Measurements from ENCODE around the gene ZFP1.

The ZFP1 gene

DNA sequence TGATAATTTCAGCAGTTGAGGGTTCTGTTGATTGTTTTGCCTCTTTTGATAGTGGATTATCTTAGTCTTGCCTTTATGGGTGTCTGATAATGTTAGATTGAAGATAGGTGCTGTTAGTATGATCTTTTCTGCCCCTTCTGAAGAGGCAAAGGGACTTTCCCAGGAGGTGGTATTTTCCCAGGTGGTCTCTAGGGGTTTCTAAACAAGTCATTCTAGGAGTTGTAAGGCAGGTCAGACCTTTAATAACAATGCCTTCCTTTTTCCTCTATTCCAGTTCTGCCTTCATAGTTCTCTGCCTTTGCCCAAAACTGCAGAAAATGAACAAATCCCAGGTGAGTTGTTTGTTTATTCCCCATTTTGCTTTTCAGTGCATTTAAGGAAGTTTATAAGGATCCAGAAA lies 4.3 kb downstream of the ZFP1 start:
- no peak for DNase-seq (ENCODE audit: low read depth in 2 of 2)

DNA sequence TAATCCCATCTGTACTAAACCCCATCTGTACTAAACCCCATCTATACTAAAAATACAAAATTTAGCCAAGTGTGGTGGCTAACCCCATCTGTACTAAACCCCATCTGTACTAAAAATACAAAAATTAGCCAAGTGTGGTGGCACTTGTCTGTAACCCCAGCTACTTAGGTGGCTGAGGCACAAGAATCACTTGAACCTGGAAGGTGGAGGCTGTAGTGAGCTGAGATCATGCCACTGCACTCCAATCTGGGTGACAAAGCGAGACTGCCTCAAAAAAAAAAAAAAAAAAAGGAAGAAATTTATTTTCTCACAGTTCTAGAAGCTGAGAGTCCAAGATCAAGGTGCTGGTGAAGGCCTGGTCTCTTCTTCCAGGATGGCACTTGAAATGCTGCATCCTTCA lies 12.1 kb downstream of the ZFP1 start:
- DNase-seq (ENCODE audit: low read depth in 2 of 2), result no peak

DNA sequence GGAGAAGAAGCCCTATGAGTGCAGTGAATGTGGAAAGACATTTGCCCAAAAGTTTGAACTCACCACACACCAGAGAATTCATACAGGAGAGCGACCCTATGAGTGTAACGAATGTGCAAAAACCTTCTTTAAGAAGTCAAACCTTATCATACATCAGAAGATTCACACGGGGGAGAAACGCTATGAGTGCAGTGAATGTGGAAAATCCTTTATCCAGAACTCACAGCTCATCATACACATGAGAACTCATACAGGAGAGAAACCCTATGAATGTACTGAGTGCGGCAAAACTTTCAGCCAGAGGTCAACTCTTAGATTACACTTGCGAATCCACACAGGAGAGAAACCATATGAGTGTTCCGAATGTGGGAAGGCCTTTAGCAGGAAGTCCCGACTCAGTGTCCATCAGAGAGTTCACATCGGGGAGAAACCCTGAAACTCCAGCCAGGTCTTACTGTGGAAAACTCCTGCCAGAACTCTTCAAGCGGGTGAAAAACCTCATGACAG lies 21.6 kb downstream of the ZFP1 start:
- DNase-seq (ENCODE audit: low read depth in 2 of 2), result no peak

DNA sequence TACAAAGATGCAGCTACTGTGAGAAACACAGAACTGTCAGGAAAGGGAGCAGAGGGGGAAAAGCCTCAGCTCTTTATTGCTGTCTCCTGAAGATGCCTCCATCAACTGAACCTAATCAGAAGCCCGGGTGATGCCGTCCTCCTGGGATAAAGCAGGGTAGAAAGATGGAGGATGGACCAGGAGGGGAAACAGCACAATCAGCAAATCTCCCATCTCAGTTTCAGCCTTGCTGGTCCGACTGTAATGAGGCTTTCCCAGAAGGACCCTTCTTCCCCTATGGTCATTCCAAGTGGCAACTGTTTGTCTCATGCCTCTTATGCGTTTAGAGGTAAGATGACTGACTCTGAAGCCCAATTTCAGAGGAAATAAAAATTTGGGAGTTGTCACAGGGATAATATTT lies 24.3 kb downstream of the ZFP1 start:
- DNase-seq (ENCODE audit: low read depth in 2 of 2), result no peak

DNA sequence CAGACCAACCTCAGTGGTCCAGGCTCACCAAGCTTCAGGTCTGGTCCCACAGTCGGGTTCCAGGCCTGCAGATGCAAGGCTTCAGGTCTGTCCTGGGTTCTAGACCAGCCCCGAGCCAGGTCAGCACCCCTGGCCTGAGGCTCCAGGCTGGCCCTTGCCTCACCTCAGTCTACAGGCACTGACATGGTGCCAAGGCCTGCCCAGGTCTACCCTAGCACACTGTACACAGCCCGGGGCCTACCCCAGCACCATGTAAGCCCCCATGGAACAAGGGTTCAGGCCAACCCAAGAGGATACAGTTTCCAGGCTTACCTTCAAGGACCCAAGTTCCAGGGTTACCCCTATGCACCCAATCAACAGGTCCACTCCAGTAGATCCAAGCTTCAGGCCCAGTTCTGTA lies 26.8 kb downstream of the ZFP1 start:
- no peak for DNase-seq (ENCODE audit: low read depth in 2 of 2)

DNA sequence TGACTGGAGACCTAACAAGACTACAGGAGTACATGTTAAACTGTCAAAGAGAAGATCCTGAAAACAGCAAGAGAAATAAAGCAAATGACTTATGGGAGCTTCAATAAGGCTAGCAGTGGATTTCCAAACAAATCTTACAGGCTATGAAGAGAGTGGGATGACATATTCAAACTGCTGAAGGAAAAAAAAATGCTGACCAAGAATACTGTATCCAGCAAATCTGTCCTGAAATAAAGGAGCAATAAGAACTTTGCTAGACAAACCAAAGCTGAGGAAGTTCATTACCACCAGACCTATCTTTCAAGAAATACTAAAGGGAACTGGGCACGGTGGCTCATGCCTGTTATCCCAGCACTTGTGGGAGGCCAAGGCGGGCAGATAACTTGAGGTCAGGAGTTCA lies 28.6 kb downstream of the ZFP1 start:
- no peak for DNase-seq (ENCODE audit: low read depth in 2 of 2)

DNA sequence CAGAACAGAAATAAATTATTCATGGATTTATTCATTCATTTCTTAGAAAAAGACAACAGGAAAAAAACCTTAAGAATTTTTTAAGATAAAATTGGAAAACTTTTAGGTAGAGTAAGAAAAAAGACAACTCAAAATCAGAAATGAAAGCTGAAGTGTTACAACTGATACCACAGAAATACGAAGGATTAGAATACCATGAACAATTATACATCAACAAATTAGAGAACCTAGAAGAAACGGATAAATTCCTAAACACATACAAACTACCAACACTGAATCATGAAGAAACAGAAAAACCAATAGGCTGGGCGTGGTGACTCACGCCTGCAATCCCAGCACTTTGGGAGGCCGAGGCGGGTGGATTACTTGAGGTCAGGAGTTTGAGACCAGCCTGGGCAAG lies 30.9 kb downstream of the ZFP1 start:
- no peak for DNase-seq (ENCODE audit: low read depth in 2 of 2)

DNA sequence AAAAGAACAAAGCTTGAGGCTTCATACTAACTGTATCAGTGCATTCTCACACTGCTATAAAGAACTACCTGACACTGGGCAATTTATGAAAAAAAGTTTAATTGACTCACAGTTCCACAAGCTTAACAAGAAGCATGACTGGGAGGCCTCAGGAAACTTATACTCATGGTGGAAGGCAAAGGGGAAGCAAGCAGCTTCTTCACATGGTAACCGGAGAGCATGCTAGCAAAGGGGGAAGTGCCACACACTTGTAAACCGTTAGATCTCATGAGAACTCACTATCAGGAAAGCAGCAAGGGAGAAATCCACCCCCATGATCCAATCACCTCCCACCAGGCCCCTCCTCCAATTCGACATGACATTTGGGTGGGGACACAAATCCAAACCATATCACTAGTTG lies 33.3 kb downstream of the ZFP1 start:
- no peak for DNase-seq (ENCODE audit: low read depth in 2 of 2)

DNA sequence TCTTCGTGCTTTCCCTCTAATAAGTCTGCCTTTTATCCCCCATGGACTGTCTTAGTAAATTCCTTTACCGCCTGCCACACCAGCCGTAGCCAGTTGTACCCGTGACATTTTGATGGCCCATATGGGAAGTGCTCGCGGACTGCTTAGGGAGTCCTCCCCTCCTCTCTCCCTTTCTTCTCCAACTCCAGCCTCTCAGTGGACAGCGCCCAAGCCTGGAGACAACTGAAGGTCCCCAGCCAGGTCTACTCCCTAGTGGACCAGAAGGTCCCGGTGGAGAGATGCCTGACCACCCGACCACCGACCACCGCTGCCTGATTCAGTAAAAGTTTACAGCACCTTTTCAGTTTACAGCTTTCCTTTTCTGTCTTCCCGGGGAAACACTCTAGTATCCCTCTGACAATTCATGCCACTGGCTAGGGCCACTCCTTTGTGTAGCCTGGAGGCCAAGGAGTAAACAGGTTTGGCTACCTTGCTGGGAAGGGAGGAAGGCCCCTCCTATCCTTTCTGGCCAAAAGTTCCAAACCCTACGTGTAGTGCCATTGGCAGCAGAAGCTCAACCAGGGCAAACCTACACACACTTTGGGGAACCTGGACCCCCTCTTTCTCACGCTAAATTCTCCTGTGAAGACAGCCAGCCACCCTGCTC lies 40.6 kb downstream of the ZFP1 start:
- DNase-seq (ENCODE audit: low read depth in 2 of 2), result no peak

DNA sequence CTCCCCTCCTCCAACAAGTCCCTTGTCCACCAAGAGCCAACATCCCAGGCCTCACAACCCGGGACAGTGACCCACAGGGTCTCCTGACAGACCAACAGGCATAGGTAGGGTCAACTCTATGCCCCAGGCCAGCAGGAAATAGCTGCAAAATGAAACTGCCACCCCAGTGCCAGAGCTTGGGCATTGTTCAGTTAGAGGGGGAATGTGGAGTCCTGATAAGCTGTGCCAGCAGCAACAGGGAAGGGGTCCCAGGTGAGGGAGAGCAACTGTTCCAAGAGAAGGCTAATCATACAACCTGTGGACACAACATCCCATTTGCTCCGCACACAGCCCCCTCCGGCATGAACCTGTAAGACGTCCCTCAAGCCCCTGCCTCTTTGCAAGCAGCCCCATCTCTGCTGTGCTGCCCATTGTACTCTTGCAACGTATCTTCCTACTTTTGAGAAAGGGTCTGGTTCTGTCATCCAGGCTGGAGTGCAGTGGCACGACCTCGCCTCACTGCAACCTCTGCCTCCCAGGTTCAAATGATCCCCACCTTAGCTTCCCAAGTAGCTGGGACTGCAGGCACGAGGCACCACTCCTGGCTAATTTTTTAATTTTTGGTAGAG lies 41.4 kb downstream of the ZFP1 start:
- no peak for DNase-seq (ENCODE audit: low read depth in 2 of 2)

DNA sequence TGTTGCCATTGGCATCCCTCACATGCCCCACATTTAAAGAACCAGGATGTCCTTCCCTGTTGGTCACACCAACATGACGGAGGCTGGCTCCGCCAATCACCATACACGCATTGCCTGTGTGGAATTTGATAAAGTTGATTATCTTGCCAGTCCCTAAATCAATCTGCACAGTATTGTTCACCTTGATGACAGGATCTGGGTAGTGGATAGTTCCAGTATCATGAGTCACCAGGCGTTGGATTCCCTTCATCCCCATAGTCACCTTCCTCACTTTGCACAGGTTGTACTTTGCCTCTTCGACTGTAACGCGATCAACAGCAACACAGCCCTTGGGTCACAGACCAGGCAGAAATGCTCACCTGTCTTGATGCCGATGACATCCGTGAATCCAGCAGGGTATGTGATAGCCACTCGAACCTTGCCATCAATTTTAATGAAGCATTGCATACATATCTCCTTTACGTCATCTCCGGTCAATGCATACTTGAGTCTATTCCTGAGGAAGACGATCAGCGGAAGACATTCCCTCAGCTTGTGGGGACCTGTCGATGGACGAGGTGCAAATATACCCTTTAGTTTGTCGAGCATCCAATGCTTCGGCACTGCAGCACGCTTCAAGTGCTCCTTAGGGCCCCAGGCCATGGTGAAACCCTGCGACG lies 44.4 kb downstream of the ZFP1 start:
- no peak for DNase-seq (ENCODE audit: low read depth in 2 of 2)

DNA sequence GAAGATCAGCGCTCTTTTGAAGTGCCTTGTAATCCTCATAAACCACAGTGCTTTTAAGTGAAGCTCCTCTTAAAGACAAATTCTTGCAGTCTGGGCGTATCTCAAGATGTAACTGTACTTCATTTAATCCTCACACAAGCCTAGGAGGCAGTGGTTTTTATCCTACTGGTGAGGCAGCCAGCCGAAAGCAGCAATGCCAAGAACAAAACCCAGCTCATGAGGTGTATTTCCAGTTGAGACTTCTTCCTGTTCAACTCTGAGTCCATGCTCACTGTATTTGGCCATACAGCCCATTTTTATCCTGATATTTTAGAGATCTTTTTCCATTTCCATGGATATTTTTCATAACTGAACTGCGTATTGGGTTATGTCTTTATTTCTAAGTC lies 44.9 kb downstream of the ZFP1 start:
- DNase-seq (ENCODE audit: low read depth in 2 of 2), result no peak

DNA sequence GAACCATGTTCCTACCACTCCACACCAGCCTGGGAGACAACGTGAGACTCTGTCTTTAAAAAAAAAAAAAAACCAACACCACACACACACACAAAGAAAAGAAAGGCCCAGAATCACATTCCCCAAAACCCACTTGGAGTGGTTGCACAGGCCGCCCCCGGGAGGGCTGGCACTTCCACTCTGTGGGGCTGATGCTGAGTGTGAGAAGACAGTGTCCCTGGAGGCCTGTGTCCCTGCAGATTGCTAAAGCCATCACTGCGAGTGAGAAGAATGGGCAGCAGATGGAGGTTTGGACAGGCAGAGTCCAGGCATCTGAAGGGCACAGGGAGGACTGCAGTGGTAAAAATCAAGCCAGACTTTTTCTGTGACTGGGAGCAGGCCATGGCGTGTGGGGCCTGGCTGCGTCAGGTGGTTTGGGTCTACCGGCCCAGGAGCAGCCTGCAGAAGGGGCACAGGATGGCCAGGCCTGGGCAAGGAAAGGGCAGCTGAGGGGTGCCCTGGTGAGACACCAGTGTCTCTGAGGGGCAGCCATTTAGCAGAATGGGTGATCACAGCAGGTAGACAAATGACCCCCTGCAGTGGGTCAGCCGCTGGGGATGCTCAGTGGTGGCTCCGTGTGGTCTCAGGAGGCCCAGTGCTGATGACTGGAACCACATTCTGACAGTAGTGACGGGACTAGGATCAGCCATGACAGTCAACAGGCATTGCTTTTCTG lies 45.6 kb downstream of the ZFP1 start:
- DNase-seq (ENCODE audit: low read depth in 2 of 2), result no peak

DNA sequence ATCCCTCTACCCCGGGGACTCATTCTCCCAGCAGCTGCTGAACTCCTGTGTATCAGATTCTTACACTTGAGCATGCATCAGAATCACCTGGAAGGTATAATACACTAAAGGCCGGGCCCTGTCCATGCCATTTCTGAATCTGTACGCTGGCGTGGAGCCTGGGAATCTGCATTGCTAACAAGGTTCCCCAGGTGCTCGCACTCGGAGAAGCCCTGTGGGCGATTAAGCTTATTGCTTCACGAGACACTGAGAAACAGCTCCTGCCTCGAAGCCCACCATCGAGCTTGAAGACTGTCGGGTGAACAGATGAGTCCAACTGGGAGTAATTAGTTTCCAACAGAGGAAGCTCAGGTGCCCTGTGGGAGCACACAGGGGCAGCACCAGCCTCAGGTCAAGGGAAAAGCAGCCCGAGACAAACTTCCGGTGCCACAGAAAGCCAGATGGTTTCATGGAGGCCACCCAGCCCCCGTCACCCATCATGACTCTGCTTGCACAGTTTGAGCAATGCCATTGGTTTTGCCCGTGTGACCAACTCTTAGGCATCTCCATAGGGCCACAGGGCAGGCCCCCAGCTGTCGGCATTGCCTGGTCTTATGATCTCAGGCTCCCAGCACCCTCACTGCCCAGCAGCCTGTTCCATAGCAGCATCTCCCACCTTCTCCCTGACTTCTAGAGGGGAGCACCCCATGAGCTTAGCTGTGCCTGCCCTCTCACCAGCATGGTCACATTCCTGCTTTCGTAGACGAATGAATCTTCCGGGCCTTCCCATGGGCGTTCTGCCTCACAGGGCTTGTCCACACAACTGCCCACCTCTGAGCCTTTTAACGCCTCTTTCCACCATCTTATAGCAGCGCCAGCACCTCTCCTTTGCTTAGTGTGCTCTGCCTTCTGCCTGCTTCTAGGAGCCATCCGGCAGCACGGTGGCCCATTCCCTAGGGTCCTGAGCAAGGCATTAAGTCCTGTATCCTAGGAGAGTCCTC lies 47.8 kb downstream of the ZFP1 start:
- DNase-seq (ENCODE audit: low read depth in 2 of 2), result no peak

DNA sequence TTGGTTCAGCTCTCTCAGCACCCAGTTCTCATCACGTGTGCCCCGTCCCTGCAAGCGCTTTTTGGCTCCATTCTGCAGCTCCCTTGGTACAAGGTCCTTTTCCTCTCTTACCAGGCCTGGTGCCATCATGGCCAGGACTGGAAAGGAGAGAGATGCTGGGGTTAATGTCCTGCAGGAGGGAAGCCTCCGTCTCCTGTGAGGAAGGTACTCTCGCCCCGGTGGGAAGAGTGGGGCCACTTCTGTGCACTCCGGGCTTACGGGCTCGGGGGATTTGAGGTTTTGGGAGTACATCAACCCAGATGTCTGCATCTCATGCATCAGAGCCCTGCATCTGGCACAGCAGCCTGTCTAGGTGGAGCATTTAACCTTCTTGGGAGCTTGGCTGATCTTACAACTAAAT lies 48.5 kb downstream of the ZFP1 start:
- DNase-seq (ENCODE audit: low read depth in 2 of 2), result no peak

DNA sequence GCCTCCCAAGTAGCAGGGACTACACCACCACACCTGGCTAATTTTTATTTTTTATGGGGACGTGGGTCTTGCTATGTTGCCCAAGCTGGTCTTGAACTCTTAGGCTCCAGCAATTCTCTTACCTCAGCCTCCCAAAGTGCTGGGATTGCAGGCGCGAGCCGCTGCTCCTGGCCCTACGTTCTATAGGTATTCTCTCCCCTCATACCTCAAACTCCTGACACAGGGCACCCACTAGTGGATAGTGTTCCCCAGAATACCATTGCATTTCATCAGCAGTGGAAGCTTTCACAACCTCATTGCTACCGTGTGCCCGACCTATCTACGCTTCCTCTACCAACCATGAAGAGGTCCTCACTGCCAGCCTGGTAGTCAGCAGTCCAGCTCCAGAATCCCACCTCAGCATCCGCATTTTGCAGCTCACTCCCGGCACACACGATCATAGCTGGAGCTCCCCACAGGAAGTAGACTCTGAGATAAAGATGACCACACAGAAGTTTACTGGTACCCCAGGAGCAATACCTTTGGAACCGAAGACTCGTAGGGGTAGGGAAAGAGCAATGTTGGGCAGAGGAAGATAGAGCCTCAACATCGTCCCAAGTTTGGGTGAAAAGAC lies 49.3 kb downstream of the ZFP1 start:
- DNase-seq (ENCODE audit: low read depth in 2 of 2), result no peak

DNA sequence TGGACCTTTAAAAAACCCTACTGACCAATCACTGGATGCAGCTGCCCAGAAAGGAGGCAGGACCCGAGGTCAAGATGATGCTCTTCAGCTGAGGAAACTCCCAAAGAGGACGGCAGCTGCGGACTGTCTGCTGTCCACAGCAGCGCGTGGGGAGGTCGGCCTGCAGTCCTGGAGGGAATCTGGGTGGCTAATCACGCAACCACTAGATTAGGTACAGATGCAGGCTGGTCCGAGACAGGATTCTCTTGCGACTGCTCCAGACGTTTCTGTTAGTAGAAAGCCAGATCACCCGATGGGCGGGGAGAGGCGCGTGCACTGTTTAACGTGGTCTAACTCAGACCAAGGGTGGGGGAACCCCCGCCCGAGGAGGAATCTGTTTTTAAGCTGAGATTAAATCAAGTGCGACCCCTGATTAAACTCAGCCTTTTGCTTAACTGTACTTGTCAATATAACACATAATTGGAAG lies 49.8 kb downstream of the ZFP1 start:
- no peak for DNase-seq (ENCODE audit: low read depth in 2 of 2)

DNA sequence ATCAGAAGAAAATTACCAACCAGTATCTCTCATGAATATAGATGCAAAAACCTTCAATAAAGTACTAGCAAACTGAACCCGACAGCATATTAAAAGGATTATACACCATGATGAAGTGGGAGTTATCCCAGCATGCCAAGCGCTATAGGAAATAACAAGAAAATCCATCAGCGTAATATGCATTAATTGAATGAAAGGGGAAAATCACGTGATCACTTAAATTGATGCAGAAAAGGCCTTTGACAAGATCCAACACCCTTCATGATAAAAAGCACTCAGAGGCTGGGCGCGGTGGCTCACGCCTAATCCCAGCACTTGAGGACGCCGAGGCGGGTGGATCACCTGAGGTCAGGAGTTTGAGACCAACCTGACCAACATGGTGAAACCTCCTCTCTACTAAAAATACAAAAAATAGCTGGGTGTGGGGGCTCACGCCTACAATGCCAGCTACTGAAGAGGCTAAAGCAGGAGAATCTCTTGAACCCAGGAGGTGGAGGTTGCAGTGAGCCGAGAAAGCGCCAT lies 53.8 kb downstream of the ZFP1 start:
- no peak for DNase-seq (ENCODE audit: low read depth in 2 of 2)

DNA sequence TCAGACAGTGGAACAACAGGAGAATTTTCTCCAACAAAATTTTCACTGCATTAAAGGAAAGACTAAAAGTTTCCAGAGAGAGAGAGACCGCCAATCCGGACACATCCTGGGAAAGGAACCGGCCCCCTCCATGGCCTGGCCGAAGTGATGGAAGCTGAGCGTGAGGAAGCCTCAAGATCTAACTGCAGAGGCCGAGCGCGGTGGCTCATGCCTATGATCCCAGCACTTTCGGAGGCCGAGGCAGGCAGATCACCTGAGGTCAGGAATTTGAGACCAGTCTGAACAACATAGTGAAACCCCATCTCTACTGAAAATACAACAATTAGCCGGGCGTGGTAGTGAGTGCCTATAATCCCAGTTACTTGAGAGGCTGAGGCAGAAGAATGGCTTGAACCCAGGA lies 54.8 kb downstream of the ZFP1 start:
- no peak for DNase-seq (ENCODE audit: low read depth in 2 of 2)

DNA sequence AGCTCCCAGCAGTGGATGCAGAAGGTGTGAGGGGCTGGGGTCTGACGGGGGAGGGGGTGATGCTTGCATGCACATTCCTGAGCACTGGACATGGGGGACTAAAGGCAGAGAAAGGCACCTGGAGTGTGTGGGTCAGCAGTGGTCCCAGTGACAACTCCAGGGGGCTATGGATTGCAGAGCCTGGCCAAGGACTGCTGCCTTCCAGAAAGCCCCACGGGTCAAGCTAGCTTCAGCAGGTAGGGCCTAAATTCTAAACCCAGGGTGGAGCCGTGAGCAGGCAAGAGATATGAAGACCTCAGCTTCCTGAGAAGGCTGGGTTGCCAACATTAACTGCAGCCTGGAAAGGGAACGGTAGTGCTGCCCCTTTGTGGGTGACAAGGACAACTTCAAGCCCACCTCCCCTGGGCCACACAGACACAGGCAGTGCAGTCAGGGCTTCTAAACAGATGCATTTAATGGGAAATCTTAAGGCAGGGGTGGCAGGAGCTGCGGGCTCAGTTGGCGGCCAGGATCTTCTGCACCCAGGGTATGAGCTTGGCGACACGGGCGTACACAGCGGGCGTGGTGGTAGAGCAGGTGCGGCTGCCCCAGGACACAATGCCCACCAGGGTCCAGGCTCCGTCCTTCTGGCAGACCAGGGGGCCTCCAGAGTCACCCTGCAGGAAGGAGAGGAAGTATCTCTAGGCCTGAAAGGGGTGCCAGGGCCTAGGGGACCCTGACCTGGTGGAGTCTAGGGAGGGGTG lies 55.5 kb downstream of the ZFP1 start:
- no peak for DNase-seq (ENCODE audit: low read depth in 2 of 2)

All from fibroblast of skin of left biceps (primary cell).